ENCODE measurements around the gene PELO. TPM values are rescaled to one million over a fixed set of nuclear protein-coding genes. Genes with fewer than 3 reads are reported as not detected.
"Not testable (repeated sequence)": the region's sequence is repeated elsewhere in the genome, so short reads cannot be mapped to it uniquely, and the experiment has no call there.

PELO gene
- total RNA-seq, 1 donor from 2014 or later = 21.0 TPM

GRCh38 chr5:52799983-52800393 is 12.3 kb downstream of the PELO start:
- DNase-seq (ENCODE audit: low spot score) (peak; percentile 97), ATAC-seq (peak; percentile 87)

- ATAC-seq (peak; percentile 63), DNase-seq (ENCODE audit: low spot score) (peak; percentile 68)
These were observed 12.9 kb downstream of the PELO start for GRCh38 chr5:52800394-52801213.

- ATAC-seq (no peak), DNase-seq (ENCODE audit: low spot score) (no peak)
These were observed 13.6 kb downstream of the PELO start for GRCh38 chr5:52801329-52801728.

GRCh38 chr5:52802272-52802973 is 14.7 kb downstream of the PELO start:
- ATAC-seq (no peak), DNase-seq (ENCODE audit: low spot score) (no peak)

DNA sequence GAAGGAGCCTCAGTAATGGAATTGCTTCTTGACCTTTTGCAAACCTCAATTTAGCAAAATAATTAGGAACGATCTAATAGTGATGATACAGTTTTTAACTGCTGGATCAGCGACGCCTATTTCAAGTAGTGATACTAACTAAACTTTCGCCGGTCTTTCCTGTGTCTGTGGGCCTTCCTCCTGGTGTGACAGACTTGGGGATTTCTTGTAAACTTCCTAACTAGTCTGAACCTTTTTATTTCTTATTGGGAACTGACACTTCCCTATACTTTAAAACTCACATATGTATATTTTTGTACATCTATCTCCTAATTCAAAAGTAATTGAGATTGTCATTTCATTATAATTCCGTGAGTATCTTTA is 15.2 kb downstream of the PELO start:
- DNase-seq (ENCODE audit: low spot score) = no peak
- ATAC-seq = no peak

GRCh38 chr5:52804387-52804791 is 16.7 kb downstream of the PELO start:
- ATAC-seq (no peak), DNase-seq (ENCODE audit: low spot score) (no peak)

DNA sequence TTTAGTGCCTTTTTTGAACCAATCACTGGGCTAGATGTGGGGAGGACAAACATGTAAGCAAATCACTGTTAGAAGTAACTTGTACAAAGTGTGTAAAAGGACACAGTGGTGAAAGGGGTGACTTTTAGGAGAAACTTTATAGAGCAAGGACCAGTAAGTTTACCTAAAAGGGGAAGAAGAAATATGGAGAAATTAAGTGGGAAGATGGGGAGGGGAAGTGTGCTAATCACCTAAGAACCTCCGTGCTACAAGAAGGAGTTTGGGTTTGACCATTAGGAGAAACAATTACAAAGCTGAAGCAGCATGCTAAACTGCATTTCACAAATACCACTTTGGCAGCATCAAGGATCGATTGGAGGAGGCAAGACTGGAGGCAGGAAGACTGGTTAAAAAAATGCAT is 17.3 kb downstream of the PELO start:
- no peak for DNase-seq (ENCODE audit: low spot score)

GRCh38 chr5:52805615-52806014 is 17.9 kb downstream of the PELO start:
- DNase-seq (ENCODE audit: low spot score) (no peak), ATAC-seq (no peak)

More for the DNA sequence above, 17.3 kb downstream of the PELO start:
- no peak for ATAC-seq

- DNase-seq (ENCODE audit: low spot score) = no peak
- peak; percentile 92 for ATAC-seq
These were observed 19.3 kb downstream of the PELO start for GRCh38 chr5:52807037-52807436.

GRCh38 chr5:52807723-52808122 is 20.0 kb downstream of the PELO start:
- ATAC-seq (no peak), DNase-seq (ENCODE audit: low spot score) (no peak)

GRCh38 chr5:52808316-52808901 is 20.7 kb downstream of the PELO start:
- no peak for ATAC-seq
- no peak for DNase-seq (ENCODE audit: low spot score)

GRCh38 chr5:52809884-52810283 is 22.2 kb downstream of the PELO start:
- DNase-seq (ENCODE audit: low spot score) (no peak), ATAC-seq (no peak)

DNA sequence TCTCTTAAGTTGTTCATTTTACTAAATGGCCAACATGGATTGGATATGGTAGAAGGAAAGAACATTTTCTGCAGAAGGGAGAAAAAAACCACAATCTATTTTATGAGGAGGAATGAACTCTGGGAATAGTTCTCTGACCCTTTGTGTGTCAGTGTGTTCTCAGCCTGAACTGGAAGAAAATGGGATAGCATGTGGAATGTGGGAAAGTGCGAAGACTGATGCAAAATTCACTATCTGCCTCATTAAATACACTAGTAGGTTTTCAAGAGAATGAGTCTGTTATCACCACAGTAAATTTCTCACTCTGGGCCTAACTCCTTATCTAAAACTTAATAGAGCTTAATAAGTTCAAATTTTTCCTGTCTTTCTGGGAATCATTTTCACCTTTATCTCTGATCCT is 22.7 kb downstream of the PELO start:
- no peak for ATAC-seq
- no peak for DNase-seq (ENCODE audit: low spot score)

DNA sequence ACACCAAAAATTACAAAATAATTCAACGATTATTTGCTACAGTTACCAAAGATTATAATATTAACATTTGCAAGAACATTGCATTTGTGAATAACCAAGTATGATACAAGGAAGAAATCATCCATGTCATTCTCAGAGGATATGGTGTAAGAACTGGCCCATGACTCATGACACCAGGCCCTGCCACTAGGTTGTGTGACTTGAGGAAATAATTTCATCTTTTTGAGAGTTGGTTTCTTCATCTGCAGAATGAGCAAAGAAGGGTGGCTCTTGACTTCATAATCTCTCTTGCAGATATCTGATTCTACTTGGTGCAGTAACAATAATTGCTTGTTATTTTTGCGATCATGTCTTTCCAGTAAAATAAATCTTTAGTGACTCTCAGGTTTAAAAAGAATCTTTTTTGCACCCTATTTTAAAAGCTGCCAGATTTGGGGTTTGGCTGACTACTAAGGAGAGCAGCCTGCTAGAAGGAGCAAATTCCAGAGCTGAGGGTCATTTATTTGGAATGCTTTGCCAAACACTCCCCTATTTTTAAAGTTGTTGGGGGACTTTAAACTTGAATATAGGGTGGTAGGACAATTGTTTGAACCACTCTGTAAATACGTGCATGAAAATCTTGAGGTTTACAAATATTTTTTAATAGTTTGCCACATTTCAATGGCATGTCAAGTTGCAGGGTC is 23.5 kb downstream of the PELO start:
- DNase-seq (ENCODE audit: low spot score) (no peak), ATAC-seq (no peak)

DNA sequence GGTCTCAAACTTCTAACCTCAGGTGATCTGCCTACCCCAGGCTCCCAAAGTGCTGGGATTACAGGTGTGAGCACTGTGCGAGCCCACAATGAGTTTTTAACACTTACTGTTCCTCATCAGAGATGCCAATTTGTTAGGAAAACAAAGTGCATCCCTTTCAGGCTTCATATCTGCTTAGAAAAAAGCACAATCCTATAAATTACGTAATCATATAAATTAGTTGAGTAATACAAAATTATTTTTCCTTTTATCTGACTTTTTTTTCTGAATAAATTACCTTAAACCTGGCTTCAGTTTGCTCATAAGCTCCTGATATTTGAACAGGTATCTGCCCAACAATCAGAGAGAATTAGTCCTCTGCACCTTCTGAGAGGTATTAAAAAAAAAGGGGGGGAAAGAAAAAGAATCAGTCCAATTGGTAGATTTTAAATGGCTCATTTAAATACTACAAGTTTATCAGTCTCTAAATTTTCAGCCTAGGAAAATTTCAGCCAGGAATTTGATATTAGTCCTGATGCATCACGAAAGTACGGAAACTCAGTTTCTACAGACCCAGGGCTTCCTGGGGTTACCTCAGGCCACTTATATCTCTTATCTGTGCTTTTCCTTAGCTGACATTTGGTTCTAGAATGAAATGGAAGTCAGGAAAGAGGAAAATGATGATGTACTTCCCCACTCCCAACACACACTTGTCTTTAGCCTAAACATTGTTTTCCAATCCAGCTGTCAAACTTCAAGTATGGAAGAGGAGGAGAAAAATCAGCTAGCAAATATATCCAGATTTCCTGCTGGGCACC is 26.8 kb downstream of the PELO start:
- DNase-seq (ENCODE audit: low spot score) (no peak), ATAC-seq (peak; percentile 42)

- ATAC-seq (no peak), DNase-seq (ENCODE audit: low spot score) (no peak)
These were observed 30.1 kb downstream of the PELO start for GRCh38 chr5:52817818-52818217.

- ATAC-seq (no peak), DNase-seq (ENCODE audit: low spot score) (no peak)
These were observed 30.6 kb downstream of the PELO start for GRCh38 chr5:52818360-52818759.

- not testable (repeated sequence) for DNase-seq (ENCODE audit: low spot score)
- peak; percentile 65 for ATAC-seq
These were observed 31.1 kb downstream of the PELO start for GRCh38 chr5:52818807-52819206.

GRCh38 chr5:52821901-52822300 is 34.2 kb downstream of the PELO start:
- DNase-seq (ENCODE audit: low spot score) (no peak), ATAC-seq (peak; percentile 10)

DNA sequence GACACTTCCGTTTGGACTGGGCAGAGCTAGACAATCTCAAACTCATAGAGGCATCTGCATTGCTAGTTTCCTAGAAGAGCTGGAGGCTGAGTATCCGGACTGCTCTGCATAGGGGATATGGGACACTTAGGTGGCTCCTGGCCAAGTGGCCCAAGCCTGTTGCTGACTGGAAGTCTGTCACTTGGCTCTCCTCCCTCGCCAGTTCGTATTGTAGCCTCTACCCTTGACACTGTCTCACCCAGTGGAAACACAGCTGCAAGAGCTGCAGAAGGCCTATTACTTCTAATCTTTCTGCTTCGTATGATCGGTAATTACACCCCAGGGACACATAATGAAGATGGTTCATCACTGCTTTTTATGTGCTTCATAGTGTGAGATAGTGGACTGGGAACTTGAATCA is 34.7 kb downstream of the PELO start:
- peak; percentile 85 for ATAC-seq
- peak; percentile 83 for DNase-seq (ENCODE audit: low spot score)

- no peak for DNase-seq (ENCODE audit: low spot score)
- no peak for ATAC-seq
These were observed 37.1 kb downstream of the PELO start for GRCh38 chr5:52824827-52825226.
